Cardiac muscle cell (in vitro differentiated cells and primary cell): ENCODE data around the gene GUCY1A2. TPM values are rescaled to one million over a fixed set of nuclear protein-coding genes. Genes with fewer than 3 reads are reported as not detected.
"Not testable (repeated sequence)": the region's sequence is repeated elsewhere in the genome, so short reads cannot be mapped to it uniquely, and the experiment has no call there.

Source experiments
- DNase-seq, 2 donors: peaks; one replicate each; pipeline versions ENCODE4 v3.0.0 to v3.0.0-alpha.2; 2010 to 2017; ENCODE audit warnings: low read depth in 1 of 2, low spot score in 1 of 2
- H3K27ac ChIP-seq: fragments of 200-600 bp; sonication (generic); 2 replicates; pipeline ENCODE4 v1.5.1; 2016
- H3K27me3 ChIP-seq: fragments of 200-600 bp; sonication (generic); 2 replicates; pipeline ENCODE4 v1.6.0; 2016; ENCODE audit warnings: control low read depth
- H3K36me3 ChIP-seq: fragments of 200-600 bp; sonication (generic); 2 replicates; pipeline ENCODE4 v1.5.1; 2016; ENCODE audit warnings: control low read depth
- H3K4me1 ChIP-seq: fragments of 200-600 bp; sonication (generic); 2 replicates; pipeline ENCODE4 v1.8.1; 2017; ENCODE audit warnings: low read depth, mild to moderate bottlenecking, mixed run types
- H3K4me3 ChIP-seq: fragments of 200-600 bp; sonication (generic); 2 replicates; pipeline ENCODE4 v1.5.1; 2016; ENCODE audit warnings: mild to moderate bottlenecking
- H3K9me3 ChIP-seq: fragments of 200-600 bp; sonication (generic); 2 replicates; pipeline ENCODE4 v1.5.1; 2017; ENCODE audit warnings: low read depth, mild to moderate bottlenecking, control low read depth
- polyA plus RNA-seq: library from polyadenylated mRNA; unstranded; fragments of >200 nt; fragmentation: Nextera tagmentation; extraction: Ambion mirVana; gene quantifications from 2 replicates; pipeline ENCODE4 v1.2.1, GENCODE V29; 2016
- total RNA-seq: library from RNA; depleted of rRNA; stranded (reverse); fragments of >200 nt; gene quantifications from 2 replicates; pipeline ENCODE4 v1.2.3, GENCODE V29; 2016
- TF ChIP-seq, protein P1 (sequence below): IDR thresholded peaks from 2 replicates; pipeline ENCODE4 v1.5.1; 2012; ENCODE audit warnings: low read depth, mild to moderate bottlenecking, low read length

Gene GUCY1A2
- total and polyA plus RNA-seq, 2 experiments from 2014 or later: 0.56 to 1.1 TPM

- H3K27ac ChIP-seq: peak overlapping the region; percentile 48
- H3K4me3 ChIP-seq: no peak overlapping the region
- TF ChIP-seq, protein P1, sequence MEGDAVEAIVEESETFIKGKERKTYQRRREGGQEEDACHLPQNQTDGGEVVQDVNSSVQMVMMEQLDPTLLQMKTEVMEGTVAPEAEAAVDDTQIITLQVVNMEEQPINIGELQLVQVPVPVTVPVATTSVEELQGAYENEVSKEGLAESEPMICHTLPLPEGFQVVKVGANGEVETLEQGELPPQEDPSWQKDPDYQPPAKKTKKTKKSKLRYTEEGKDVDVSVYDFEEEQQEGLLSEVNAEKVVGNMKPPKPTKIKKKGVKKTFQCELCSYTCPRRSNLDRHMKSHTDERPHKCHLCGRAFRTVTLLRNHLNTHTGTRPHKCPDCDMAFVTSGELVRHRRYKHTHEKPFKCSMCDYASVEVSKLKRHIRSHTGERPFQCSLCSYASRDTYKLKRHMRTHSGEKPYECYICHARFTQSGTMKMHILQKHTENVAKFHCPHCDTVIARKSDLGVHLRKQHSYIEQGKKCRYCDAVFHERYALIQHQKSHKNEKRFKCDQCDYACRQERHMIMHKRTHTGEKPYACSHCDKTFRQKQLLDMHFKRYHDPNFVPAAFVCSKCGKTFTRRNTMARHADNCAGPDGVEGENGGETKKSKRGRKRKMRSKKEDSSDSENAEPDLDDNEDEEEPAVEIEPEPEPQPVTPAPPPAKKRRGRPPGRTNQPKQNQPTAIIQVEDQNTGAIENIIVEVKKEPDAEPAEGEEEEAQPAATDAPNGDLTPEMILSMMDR: no peak
- peaks cover 14% of the 10 kb centered on the region for H3K4me1 ChIP-seq
- H3K27me3 ChIP-seq: no peaks in the 10 kb centered on the region
- H3K9me3 ChIP-seq: no peaks in the 10 kb centered on the region
- peak; percentile 44 to 61 for DNase-seq
- H3K36me3 ChIP-seq: no peaks in the 10 kb centered on the region
Observed at GRCh38 chr11:106785913-106786650, 232.2 kb downstream of the GUCY1A2 start.

GRCh38 chr11:106777302-106777701 lies 241.0 kb downstream of the GUCY1A2 start:
- H3K27me3 ChIP-seq, H3K36me3 ChIP-seq, H3K4me3 ChIP-seq, DNase-seq, H3K4me1 ChIP-seq, H3K9me3 ChIP-seq, H3K27ac ChIP-seq: not testable (repeated sequence)

GRCh38 chr11:106770489-106771085 lies 247.7 kb downstream of the GUCY1A2 start:
- TF ChIP-seq, protein P1: no peak
- no peaks in the 10 kb centered on the region for H3K9me3 ChIP-seq
- DNase-seq: peak in 1 of 2 donors; percentile 58
- H3K36me3 ChIP-seq: no peaks in the 10 kb centered on the region
- no peak overlapping the region for H3K27ac ChIP-seq
- no peaks in the 10 kb centered on the region for H3K27me3 ChIP-seq
- no peak overlapping the region for H3K4me3 ChIP-seq
- H3K4me1 ChIP-seq: no peaks in the 10 kb centered on the region

DNA sequence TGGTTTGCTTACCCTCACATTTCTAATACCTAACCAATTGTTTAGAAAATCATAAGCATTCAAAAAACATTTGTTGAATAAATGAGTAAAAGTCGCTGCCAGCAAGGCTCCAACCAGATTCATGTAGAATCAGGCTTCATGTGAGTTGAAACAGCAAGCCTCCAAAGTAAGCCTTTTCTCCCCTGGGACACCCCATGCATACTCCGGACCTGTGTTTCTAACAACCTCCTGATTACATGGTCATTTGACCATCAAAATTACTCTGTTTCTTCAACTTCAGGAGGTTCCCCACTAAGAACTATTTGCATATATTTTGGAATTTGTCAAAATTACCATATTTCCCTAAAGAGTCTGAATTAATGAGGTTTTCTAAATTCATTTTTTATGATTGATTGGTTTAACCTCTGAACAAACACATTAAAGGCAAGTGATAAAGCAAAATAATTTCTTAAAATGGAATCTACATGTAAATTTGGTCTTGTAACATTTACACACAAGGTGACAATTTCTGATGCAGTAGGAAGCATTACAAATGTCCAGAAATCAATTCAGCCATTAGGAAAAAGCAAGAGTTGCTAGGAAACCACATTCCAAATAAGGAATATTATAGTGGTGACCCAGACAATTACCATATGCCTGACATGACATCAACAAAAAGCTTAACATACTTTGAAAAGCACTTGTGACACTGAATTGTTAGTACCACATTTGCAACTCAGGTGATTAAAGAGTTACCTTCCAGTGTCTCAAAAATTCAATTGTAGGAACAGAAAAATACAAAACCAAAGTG lies 252.6 kb downstream of the GUCY1A2 start:
- DNase-seq: no peak
- Histone ChIP-seq H3K4me1 (no peaks in the 10 kb centered on the region), H3K27me3 (no peaks in the 10 kb centered on the region), H3K9me3 (no peaks in the 10 kb centered on the region), H3K27ac (no peak overlapping the region), H3K4me3 (no peak overlapping the region), H3K36me3 (no peaks in the 10 kb centered on the region)
- TF ChIP-seq, protein P1: no peak

- Histone ChIP-seq H3K27ac (no peak overlapping the region), H3K4me3 (no peak overlapping the region), H3K4me1 (no peaks in the 10 kb centered on the region), H3K36me3 (no peaks in the 10 kb centered on the region), H3K9me3 (no peaks in the 10 kb centered on the region), H3K27me3 (no peaks in the 10 kb centered on the region)
- TF ChIP-seq, protein P1: no peak
- DNase-seq: peak in 1 of 2 donors; percentile 2
Observed at GRCh38 chr11:106763501-106763900, 254.8 kb downstream of the GUCY1A2 start.
